ENCODE measurements around the gene OPN4.

OPN4 gene

DNA sequence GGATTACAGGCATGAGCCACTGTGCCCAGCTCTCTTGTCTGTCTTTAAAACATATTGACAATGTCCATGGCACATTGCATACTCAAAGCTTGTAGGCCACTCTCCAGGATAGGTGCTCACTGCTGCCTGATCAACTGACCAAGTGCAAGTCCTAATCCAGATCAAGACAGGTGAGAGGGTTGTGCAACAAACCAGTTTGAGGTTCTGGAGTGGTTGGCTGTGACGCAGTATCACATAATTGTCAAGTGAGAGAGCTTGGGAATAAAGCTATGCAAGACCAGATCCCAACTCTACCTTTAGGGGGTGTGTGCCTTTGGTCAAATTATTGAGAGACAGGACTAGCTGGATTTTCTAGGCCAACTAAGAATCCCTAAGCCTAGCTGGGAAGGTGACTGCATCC is 43.0 kb upstream of the OPN4 start:
- H2AFZ ChIP-seq (ENCODE audit: low read depth, low read length, severe bottlenecking): no peak overlapping the region
- no peaks in the 10 kb centered on the region for H3K9me3 ChIP-seq (ENCODE audit: insufficient read depth, low read length)

GRCh38 chr10:86613096-86613495 is 41.3 kb upstream of the OPN4 start:
- Histone ChIP-seq H3K4me3 (ENCODE audit: insufficient read depth, low read length, poor library complexity, severe bottlenecking) (no peak overlapping the region), H3K27ac (ENCODE audit: low read depth, low read length) (no peak overlapping the region), H3K9me3 (ENCODE audit: insufficient read depth, low read length) (no peaks in the 10 kb centered on the region), H3K9me2 (replicated peaks; ENCODE audit: insufficient read depth, low read length) (no peaks in the 10 kb centered on the region), H3K79me2 (ENCODE audit: insufficient read depth, low read length) (no peaks in the 10 kb centered on the region), H3K9ac (ENCODE audit: low read length) (no peak overlapping the region), H4K20me1 (ENCODE audit: low read depth, low read length) (no peaks in the 10 kb centered on the region), H3K36me3 (ENCODE audit: low read length) (no peaks in the 10 kb centered on the region), H3K27me3 (ENCODE audit: low read length) (no peaks in the 10 kb centered on the region), H3F3A (ENCODE audit: insufficient read depth) (no peaks in the 10 kb centered on the region), H3K4me2 (ENCODE audit: low read depth, low read length, poor library complexity, severe bottlenecking) (no peak overlapping the region), H2AFZ (ENCODE audit: low read depth, low read length, severe bottlenecking) (no peak overlapping the region)
- TF ChIP-seq, protein P1, sequence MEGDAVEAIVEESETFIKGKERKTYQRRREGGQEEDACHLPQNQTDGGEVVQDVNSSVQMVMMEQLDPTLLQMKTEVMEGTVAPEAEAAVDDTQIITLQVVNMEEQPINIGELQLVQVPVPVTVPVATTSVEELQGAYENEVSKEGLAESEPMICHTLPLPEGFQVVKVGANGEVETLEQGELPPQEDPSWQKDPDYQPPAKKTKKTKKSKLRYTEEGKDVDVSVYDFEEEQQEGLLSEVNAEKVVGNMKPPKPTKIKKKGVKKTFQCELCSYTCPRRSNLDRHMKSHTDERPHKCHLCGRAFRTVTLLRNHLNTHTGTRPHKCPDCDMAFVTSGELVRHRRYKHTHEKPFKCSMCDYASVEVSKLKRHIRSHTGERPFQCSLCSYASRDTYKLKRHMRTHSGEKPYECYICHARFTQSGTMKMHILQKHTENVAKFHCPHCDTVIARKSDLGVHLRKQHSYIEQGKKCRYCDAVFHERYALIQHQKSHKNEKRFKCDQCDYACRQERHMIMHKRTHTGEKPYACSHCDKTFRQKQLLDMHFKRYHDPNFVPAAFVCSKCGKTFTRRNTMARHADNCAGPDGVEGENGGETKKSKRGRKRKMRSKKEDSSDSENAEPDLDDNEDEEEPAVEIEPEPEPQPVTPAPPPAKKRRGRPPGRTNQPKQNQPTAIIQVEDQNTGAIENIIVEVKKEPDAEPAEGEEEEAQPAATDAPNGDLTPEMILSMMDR (IDR thresholded peaks at IDR 0.05; ENCODE audit: insufficient read depth, low read length, poor library complexity, severe bottlenecking): no peak
- TF ChIP-seq EZH2phosphoT487 (conservative IDR thresholded peaks at IDR 0.05; ENCODE audit: low read length): no peak

More for the DNA sequence above, 43.0 kb upstream of the OPN4 start:
- TF ChIP-seq, protein P1 (IDR thresholded peaks at IDR 0.05; ENCODE audit: insufficient read depth, low read length, poor library complexity, severe bottlenecking): no peak
- TF ChIP-seq EZH2phosphoT487 (conservative IDR thresholded peaks at IDR 0.05; ENCODE audit: low read length): no peak
- no peaks in the 10 kb centered on the region for H3K27me3 ChIP-seq (ENCODE audit: low read length)
- no peaks in the 10 kb centered on the region for H3F3A ChIP-seq (ENCODE audit: insufficient read depth)
- H3K4me2 ChIP-seq (ENCODE audit: low read depth, low read length, poor library complexity, severe bottlenecking): no peak overlapping the region
- H3K4me3 ChIP-seq (ENCODE audit: insufficient read depth, low read length, poor library complexity, severe bottlenecking): no peak overlapping the region
- H3K27ac ChIP-seq (ENCODE audit: low read depth, low read length): no peak overlapping the region
- no peaks in the 10 kb centered on the region for H3K36me3 ChIP-seq (ENCODE audit: low read length)
- H3K79me2 ChIP-seq (ENCODE audit: insufficient read depth, low read length): no peaks in the 10 kb centered on the region
- no peaks in the 10 kb centered on the region for H3K9me2 ChIP-seq (replicated peaks; ENCODE audit: insufficient read depth, low read length)
- no peaks in the 10 kb centered on the region for H4K20me1 ChIP-seq (ENCODE audit: low read depth, low read length)
- no peak overlapping the region for H3K9ac ChIP-seq (ENCODE audit: low read length)

DNA sequence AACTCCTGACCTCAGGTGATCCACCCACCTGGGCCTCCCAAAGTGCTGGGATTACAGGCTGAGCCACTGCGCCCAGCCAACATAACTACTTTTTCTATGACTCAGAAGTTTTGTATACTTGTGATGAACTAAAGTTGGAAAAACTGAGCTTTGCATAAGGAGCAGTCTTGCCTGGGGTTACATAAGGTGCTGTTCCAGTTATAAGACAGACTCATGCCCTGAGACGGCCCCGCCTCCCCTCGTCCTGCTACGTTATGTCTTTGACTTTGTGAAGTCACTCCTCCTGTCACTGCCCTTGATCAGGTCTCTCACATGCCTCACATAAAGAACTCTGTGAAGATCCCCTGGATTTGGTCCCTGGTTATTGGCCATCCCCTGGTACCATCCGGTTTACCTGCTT is 40.4 kb upstream of the OPN4 start:
- H3K4me3 ChIP-seq (ENCODE audit: insufficient read depth, low read length, poor library complexity, severe bottlenecking): no peak overlapping the region
- TF ChIP-seq EZH2phosphoT487 (conservative IDR thresholded peaks at IDR 0.05; ENCODE audit: low read length): no peak
- TF ChIP-seq, protein P1 (IDR thresholded peaks at IDR 0.05; ENCODE audit: insufficient read depth, low read length, poor library complexity, severe bottlenecking): no peak
- no peaks in the 10 kb centered on the region for H4K20me1 ChIP-seq (ENCODE audit: low read depth, low read length)
- H3K9ac ChIP-seq (ENCODE audit: low read length): no peak overlapping the region
- no peaks in the 10 kb centered on the region for H3K36me3 ChIP-seq (ENCODE audit: low read length)
- H3K9me2 ChIP-seq (replicated peaks; ENCODE audit: insufficient read depth, low read length): no peaks in the 10 kb centered on the region
- H3K27ac ChIP-seq (ENCODE audit: low read depth, low read length): no peak overlapping the region
- no peaks in the 10 kb centered on the region for H3K79me2 ChIP-seq (ENCODE audit: insufficient read depth, low read length)
- no peak overlapping the region for H3K4me2 ChIP-seq (ENCODE audit: low read depth, low read length, poor library complexity, severe bottlenecking)
- no peaks in the 10 kb centered on the region for H3K9me3 ChIP-seq (ENCODE audit: insufficient read depth, low read length)
- H3F3A ChIP-seq (ENCODE audit: insufficient read depth): no peaks in the 10 kb centered on the region
- H2AFZ ChIP-seq (ENCODE audit: low read depth, low read length, severe bottlenecking): peak overlapping the region; percentile 58
- H3K27me3 ChIP-seq (ENCODE audit: low read length): no peaks in the 10 kb centered on the region
